Stimulated activated CD8-positive, alpha-beta memory T cell treated with anti-CD3 and anti-CD28 coated beads, Interleukin-4, amount 100 ng/mL, for 48 hours (primary cell): ENCODE data around the gene PXDC1.
"Not testable (repeated sequence)": the region's sequence is repeated elsewhere in the genome, so short reads cannot be mapped to it uniquely, and the experiment has no call there.

Source experiments
- DNase-seq: peaks from one replicate; pipeline ENCODE4 v3.0.0-alpha.2; 2020

Gene PXDC1

DNA sequence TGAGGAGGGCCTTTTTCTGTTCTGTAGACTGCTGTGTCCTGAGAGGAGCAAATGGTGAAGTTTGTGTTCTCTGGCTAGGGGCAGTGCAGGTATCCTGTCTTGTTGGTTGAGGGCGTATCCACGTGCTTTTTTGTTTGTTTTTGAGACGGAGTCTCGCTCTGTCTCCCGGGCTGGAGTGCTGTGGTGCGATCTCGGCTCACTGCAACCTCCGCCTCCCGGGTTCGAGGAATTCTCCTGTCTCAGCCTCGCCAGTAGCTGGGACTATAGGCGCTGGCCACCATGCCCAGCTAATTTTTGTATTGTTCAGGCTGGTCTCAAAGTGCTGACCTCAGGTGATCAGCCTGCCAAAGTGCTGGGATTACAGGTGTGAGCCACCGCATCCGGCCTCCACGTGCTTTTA is 10.8 kb upstream of the PXDC1 start:
- no peak for DNase-seq

DNA sequence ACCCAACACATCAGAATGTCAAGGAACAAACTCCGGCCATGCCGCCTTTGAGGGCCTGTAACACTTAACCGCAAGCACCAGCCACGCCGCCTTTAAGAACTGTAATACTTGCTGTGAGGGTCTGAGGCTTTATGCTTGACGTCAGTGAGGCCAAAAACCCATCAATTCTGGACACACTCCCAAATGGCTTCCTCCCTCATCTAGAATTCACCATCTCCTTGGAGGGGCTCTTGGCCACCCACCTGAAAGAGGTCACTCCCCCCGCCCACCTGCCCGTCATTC is 10.4 kb upstream of the PXDC1 start:
- no peak for DNase-seq

DNA sequence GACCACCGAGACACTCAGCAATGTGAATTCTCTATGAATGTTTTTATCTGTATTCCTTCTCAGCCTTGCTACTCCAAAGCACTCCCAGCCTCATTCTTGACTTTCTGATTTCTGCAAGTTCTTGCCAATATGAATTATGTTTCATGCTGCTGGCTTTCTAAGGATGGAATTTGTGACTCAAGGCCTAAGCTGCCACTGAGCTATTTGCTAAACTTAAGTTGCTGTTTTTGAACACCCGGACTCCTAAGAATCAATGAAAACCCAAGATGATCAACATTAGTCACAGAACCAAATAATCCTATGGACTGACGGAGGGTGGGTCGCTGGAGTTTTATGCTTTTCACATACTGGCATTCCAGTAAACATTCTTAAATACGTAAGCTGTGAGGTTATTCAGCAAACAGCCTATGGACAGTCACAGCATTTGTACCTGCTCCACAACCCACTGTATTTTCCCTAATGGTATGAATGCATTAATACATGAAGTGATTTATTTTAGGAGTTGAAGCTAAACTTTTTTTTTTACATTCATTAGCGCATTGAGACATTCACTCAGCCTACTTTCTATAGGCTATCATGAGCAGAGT is 8.2 kb upstream of the PXDC1 start:
- no peak for DNase-seq

- no peak for DNase-seq
Observed at GRCh38 chr6:3758842-3759144, 7.3 kb upstream of the PXDC1 start.

DNA sequence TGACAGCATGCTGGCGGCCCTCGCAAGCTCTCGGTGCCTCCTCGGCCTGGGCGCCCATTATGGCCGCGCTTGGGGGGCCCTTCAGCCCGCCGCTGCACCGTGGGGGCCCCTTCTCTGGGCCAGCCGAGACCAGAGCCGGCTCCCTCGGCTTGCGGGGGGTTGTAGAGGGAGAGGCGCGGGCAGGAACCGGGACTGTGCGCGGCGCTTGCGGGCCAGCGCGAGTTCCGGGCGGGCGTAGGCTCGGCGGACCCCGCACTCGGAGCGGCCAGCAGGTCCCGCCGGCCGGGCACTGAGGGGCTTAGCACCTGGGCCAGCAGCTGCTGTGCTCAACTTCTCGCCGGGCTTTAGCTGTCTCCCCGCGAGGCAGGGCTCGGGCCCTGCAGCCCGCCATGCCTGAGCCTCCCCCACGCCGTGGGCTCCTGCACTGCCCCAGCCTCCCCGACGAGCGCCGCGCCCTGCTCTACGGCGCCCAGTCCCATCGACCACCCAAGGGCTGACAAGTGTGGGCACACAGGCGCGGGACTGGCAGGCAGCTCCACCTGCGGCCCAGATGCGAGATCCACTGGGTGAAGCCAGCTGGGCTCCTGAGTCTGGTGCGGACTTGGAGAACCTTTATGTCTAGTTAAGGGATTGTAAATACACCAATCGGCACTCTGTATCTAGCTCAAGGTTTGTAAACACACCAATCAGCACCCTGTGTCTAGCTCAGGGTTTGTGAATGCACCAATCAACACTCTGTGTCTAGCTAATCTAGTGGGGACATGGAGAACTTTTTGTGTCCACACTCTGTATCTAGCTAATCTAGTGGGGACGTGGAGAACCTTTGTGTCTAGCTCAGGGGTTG is 6.7 kb upstream of the PXDC1 start:
- DNase-seq, result not testable (repeated sequence)

DNA sequence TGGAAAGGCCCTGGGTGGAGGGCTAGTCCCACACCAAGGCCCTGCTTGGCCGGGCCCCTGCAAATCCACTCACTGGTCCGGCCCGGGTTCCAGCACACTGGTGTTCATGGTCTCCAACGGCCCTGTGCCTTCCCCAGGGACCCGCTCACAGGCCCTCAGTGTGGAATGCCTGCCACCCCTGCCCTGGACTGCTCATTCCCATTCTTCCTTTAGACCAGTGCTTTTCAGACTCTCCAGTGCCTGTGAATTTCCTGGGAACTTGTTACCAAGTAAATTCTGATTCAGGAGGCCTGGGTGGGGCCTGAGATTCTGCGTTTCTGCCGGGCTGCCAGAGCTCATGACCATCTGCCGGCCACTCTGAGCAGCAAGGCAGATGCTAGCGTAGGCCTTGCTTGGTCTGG is 5.7 kb upstream of the PXDC1 start:
- DNase-seq, result no peak

GRCh38 chr6:3756546-3756945 is 5.0 kb upstream of the PXDC1 start:
- DNase-seq, result no peak

DNA sequence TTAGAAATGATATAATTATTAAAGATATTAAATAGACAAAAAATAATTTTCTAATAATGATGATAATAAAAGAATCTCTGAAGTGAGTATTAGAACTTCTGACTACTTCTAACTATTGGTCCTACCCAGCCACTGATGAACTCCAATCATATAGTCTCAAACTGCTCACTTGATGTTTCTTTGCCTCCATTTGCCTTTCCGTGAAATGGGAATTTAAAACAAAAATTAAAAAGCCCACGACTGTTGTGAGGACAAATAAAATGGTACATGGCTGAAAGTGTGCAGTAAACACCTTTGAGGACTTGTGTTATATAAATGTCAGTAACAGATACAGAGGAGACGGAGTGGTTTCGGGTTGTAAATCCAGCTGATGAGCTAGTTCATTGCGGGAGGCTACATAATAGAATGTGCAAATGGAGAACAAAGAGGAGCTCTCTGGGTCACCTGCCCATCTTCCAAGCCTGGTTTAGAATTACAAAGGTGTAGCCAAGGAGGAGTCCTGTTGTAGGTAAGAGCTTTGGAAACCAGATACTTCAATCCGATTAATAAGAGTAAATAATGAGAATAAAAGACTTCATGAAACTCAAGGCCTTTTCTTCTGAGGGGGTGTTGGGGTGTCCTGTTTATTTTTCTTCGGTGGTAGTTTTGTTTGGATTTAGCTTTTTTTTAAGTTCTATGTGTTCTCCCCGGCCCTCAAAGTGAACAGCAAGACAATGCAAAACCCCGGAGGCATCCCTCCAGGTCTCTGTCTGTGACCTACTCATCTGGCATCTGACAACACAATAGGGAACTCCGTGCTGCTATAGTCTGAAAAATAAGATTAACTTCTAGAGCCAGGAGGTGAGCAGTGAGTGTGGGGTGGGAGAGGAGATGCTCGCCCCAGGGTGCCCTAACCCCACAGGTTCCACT is 4.4 kb upstream of the PXDC1 start:
- DNase-seq, result no peak

DNA sequence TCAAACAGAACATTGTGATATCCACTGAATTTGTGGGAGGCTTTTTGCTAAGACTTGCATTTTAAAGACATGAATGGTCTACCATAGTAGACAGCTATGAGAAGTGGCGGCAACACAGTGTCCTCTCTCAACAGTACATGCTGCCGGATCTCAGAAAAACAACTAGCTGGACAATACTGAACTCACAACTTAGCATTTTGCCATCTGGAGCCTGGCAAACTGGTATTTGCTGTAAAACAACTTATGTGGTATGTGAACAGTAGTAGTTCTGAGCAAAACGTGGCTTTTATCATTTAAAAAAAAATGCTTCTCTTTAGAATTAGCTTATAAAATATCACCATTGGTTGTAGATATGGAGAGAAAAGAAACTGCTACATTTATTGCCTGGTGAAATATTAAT is 3.3 kb upstream of the PXDC1 start:
- no peak for DNase-seq

- DNase-seq, result not testable (repeated sequence)
Observed at GRCh38 chr6:3754032-3754725, 2.7 kb upstream of the PXDC1 start.

GRCh38 chr6:3753228-3753835 is 1.8 kb upstream of the PXDC1 start:
- no peak for DNase-seq

GRCh38 chr6:3752531-3753227 is 1.2 kb upstream of the PXDC1 start:
- DNase-seq, result no peak

GRCh38 chr6:3751730-3752530 is 417 bp upstream of the PXDC1 start:
- DNase-seq, result peak; percentile 78

DNA sequence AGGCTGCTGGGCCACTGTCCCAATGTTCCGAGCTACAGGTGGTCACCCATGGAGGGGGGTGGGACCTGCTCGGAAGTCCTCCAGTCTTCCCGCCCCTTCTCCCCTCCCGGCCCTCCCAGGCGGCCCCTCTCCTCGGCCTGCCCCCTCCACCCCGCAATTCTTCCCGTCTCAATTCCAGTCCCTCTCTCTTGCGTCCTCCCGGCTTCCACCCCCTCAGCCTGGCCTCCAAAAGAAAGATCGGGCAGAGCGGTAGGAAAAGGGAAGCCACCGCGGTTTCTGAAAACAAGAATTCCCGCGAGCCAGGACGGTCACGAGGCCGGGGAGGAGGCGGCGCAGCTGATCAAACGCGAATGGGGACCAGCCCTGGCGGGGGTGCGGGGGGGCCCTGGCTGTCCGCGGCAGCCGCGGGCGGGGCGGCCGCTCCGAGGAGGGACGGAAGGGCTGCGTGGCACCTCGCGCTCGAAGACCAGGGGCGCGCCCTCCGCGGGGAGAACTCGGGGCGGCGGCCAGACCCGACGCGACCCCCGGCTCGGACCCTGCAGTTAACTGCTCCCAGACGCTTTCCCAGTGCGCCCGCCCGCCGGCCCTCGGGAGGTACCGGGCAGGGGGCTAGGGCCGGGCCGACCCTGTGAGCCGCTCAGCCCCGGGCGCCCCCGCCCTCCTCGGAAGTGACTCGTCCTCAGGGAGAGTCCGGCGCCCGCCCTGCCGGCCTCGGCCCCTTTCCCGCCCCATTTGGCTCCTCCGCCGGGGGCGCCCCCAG is 1.0 kb downstream of the PXDC1 start:
- no peak for DNase-seq

DNA sequence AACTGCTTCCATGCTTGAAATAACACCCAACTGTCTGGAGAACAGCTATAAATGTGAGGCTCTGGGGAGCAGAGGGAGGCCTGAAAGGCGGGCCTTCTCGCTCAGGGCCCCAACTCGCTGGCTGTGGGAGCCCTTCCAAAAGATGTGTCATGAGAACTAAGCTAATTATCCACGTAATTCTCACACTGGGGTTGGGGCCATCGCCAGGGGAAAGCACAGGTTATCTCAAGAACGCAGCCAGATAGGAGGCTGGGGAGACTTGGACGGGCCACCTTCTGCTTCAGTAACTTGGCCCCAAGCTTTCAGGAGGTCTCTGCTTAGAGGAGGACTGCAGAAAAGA is 1.6 kb downstream of the PXDC1 start:
- no peak for DNase-seq

DNA sequence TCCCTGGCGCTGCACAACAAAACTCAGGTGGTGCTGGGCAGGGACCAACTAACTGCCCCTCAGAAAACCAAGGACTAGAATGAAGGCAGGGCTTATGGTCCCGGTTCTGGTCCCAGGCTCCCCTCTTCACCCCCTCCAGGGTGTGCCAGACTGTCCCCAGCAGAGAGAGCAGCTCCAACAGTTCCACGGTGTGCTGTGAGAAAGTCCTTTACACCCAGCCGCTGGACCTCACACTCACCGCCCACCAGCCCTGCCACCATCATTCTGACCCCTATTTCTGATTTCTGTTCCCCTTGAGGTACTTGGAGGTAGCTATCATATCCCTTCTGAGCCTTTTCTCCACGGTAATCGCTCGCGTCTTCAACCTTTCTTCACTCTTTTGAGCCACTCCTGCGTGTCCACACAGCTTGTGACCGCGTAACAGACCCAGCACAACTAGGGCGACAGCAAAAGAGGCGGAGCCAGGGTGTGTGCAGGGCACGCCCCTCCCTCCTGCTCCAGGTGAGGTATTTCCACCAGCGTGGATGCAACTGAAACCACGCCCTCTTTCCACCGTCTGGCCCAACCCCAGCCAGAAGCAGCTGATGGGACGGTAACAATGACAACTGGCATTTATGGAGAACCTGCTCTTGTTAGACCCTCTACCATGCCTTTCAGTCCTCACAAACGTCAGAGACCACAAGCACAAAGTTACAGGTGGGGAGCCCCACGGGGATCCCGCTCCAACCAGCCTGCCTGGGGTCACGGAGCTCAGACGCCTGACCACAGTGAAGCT is 2.3 kb downstream of the PXDC1 start:
- no peak for DNase-seq

DNA sequence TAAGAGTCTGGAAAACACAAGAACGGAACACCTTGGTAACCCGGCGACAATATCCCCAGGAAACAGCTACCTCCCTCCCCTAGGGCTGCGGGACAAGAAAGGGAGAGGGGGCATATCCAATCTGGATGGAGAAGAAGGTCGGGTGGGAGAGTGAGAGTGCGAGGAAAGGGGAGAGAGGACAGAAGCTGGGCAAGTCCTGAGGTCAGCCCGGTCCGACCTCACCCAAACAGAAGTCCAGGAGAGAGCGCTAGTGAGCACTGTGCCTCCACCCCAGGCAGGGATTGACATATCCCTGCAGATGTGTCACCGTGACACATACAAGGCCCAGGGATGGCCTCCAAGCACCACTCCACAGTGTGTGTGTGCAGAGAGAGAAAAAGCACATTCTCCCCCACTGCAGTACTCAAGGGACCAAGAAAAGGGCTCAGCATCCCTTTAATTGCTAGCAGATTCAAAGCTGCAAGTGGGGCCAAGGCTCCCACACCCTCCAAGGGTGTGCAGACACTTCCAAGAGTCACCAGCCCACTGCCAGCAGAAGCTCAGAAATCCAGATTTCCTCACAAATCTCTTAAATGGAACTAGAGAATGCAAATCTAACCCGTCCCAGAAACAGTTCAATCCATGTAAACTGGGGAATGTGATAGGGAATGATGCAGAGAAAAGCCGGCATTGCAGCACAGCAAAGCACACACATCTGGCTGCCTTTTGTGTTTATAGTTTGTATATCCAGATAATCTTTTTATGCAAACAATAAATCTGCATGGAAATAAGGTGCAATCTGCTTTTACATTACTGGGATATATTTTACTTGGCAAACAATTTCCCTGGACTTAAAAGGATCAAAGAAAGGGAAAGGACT is 3.1 kb downstream of the PXDC1 start:
- peak; percentile 68 for DNase-seq

DNA sequence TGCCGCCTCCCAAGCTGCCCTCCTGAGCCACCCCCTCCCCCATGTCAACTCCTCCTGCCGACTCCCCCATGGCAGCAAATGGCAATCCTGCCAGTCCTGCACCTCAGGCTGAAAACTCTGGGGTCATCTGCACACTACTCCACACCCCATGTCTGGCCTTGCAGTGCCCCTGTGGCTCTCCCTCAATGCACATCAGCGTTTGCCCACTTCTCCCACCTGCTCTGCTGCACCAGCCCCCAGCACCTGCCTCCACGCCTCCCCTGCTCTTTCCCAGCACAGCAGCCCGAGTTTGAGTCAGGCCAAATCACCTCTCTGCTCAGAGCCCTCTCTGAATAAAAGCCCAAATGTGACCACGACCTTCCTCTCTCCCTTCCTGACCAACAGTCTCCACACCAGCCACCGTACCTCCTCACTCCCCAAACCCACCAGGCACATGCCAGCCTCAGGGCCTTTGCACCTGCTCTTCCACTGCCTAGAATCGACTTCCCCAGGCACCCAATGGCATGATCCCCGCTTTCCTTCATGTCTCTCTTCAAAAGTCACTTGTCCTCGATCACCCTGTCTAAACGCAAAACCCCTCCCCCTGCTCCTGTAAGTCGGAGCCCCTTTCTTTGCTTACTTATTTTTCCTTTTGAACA is 4.3 kb downstream of the PXDC1 start:
- no peak for DNase-seq

DNA sequence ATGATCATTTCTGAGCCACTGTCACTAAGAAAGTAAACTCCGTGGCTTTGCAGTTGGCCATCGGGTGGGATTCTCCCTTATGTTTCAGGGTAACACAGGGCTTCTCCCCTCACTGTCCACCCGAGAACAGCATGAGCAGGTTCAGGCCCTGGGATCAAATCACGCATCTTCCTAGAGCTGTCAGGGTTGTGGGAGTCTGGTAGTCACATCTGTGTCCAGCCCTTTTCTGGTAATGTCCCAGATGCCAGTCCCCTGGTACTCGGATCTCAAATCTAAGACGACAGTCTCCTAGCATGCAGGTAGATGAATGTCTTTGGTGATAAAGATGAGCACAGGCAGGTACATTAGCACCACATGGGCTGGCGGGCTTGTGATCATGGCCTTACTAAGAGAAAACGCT is 4.8 kb downstream of the PXDC1 start:
- no peak for DNase-seq
